Lower leg skin (tissue), 4 donors: Measurements from ENCODE around the gene KRTDAP. TPM values are rescaled to one million over a fixed set of nuclear protein-coding genes. Genes with fewer than 3 reads are reported as not detected.

Experiments used
- DNase-seq, 2 donors: peaks; one replicate each; pipeline ENCODE4 v3.0.0-alpha.2; 2019; ENCODE audit warnings: low spot score in 2 of 2
- H3K4me3 ChIP-seq: fragments of 200-600 bp; sonication (generic); 2 replicates; pipeline ENCODE4 v1.5.1; 2017; ENCODE audit warnings: mild to moderate bottlenecking, low read depth; ENCODE audit not compliant: poor library complexity, severe bottlenecking
- POLR2A ChIP-seq, 2 donors: fragments of 450-650 bp; IDR thresholded peaks; one replicate each; pipeline ENCODE4 v1.6.1; 2016 to 2017; ENCODE audit warnings: antibody characterized with exemption in 2 of 2, mild to moderate bottlenecking in 1 of 2, moderate library complexity in 1 of 2
- WGBS, 2 donors: methylation state at CpG; one replicate each; pipeline ENCODE4 v1.1.5; 2018; 5-methylcytosine and 5-hydroxymethylcytosine counted together
- intact Hi-C: fragments of 100-400 bp; cut with DNase I; formaldehyde crosslinking; loops from one replicate; pipeline ENCODE4 v1.15.0; 2023; ENCODE audit warnings: low total_unique reads
- total RNA-seq, 4 donors: library from RNA; depleted of rRNA; stranded (reverse); fragments of >200 nt; gene quantifications; one replicate each; pipeline ENCODE4 v1.1.0, GENCODE V29; 2016
- TF ChIP-seq, protein P1 (sequence below), 3 donors: fragments of 450-650 bp; IDR thresholded peaks; one replicate each; pipeline ENCODE4 v1.5.1; 2016; ENCODE audit warnings: antibody characterized with exemption in 3 of 3, mild to moderate bottlenecking in 3 of 3, moderate library complexity in 2 of 3

Gene KRTDAP
- total RNA-seq, 4 donors from 2014 or later = 10,097 to 21,423 (median 15,501) TPM

DNA sequence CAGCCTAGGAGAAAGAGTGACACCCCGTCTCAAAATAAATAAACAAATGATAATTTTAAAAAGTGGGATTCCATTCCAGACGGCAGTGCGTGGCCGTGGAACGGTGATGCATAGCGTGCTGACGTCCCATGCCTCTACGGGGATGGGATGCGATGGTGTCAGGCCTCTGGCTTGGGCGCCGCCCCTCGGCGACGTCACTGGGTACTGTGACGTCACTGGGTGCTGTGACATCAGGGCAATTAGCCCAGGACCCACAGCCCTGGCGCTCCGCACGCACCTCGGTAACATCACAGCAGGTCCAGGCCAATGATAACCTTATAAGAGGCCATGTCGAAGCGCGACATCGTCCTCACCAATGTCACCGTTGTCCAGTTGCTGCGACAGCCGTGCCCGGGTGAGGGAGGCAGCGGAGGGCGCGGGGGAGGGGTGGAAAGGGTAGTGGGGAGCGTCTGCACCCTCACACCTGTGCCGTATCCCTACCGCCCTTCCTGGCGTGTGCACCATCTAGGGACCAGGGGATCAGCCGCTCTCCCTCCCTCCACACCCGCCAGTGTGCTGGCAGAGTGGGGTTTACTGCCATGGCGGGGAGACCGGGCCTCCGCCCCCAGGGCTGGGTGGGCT lies 43.0 kb upstream of the KRTDAP start, which contains the start of gene GAPDHS:
TSS of gene GAPDHS (plus strand) at position 256 of the 621 bp plus-strand sequence. CDS start at position 328, 72 bp downstream.
- TF ChIP-seq POLR2A (IDR thresholded peaks at IDR 0.05) = no peak
- TF ChIP-seq, protein P1, sequence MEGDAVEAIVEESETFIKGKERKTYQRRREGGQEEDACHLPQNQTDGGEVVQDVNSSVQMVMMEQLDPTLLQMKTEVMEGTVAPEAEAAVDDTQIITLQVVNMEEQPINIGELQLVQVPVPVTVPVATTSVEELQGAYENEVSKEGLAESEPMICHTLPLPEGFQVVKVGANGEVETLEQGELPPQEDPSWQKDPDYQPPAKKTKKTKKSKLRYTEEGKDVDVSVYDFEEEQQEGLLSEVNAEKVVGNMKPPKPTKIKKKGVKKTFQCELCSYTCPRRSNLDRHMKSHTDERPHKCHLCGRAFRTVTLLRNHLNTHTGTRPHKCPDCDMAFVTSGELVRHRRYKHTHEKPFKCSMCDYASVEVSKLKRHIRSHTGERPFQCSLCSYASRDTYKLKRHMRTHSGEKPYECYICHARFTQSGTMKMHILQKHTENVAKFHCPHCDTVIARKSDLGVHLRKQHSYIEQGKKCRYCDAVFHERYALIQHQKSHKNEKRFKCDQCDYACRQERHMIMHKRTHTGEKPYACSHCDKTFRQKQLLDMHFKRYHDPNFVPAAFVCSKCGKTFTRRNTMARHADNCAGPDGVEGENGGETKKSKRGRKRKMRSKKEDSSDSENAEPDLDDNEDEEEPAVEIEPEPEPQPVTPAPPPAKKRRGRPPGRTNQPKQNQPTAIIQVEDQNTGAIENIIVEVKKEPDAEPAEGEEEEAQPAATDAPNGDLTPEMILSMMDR (IDR thresholded peaks at IDR 0.05) = no peak
- H3K4me3 ChIP-seq = no peak within 1 kb of the TSS
- 38 to 50% methylated on average over 34 to 39 of the region's 39 CpGs for WGBS, 2 donors
- DNase-seq = no peak
- intact Hi-C loops = no loop called here

DNA sequence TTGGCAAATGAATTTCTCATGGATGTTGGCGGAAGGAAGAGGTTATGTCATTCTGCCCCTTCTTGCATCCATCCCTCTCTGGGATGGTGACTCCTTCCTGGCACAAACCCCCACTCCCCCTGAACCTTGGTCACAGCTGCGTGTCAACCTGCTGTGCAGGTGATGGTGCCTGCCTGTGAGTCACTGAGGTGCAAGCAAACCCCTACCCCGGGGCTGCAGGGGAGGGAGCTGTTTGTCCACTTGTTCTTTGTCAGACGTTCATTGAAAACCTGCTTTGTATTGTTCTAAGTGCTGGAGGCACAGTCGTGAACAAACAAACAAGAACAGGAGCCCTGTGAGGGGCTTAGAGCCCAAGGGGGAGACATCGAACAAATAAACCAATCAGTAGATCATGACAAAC lies 41.0 kb upstream of the KRTDAP start:
- WGBS, 2 donors = 37 to 44% methylated on average over 6 of the region's 6 CpGs
- no peak overlapping the region for H3K4me3 ChIP-seq
- intact Hi-C loops = no loop called here
- no peak for DNase-seq
- TF ChIP-seq, protein P1 (IDR thresholded peaks at IDR 0.05) = no peak
- no peak for TF ChIP-seq POLR2A (IDR thresholded peaks at IDR 0.05)

DNA sequence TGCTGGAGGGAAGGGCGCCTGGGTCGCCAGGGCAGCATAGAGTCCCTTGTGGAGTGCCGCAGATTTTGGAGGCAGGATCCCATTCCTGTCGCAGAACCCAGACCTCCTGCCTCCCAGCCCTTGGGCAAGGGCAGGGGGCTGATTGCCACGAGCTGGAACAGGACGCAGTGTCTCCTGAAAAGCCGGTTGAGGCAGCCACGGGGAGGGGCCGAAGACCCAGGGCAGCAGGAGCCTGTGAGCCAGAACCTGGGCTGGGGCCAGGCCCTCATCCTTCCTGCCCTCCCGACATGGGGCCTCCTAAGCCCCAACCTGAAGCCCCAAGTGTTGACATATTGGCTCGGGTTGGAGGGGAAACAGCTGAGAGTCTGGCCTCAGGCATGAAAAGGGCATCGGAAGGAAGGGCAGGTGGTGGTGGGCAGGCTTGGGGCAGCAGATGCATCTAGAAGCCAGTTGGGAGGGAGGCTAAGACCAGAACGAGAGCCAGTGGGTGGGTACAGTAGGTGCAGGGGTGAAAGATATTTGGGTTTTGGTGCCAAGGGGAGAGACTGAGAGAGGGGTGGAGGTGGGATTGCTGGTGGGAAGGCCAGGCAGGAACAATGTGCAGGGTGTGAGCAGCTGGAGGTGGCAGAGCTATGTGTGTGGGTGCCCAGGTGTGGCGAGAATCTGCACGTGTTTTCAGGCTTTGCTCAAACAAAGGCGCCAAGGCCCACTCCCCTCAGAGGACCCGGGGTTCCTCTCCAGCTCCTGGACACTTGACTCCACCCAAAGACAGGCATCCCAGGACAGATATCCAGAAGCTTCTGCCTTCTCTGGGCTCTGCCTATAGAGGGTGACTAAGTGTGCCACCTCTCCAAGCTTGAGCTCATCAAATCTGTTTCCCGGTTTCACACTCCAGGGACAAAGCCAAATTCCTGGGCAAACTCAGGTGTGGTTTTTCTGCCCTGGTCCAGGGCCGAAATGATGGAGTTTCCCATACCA lies 39.3 kb upstream of the KRTDAP start:
- DNase-seq = no peak
- H3K4me3 ChIP-seq = no peak overlapping the region
- 33 to 40% methylated on average over 18 to 19 of the region's 19 CpGs for WGBS, 2 donors
- intact Hi-C loops = no loop called here
- TF ChIP-seq, protein P1 (IDR thresholded peaks at IDR 0.05) = no peak
- TF ChIP-seq POLR2A (IDR thresholded peaks at IDR 0.05) = no peak

DNA sequence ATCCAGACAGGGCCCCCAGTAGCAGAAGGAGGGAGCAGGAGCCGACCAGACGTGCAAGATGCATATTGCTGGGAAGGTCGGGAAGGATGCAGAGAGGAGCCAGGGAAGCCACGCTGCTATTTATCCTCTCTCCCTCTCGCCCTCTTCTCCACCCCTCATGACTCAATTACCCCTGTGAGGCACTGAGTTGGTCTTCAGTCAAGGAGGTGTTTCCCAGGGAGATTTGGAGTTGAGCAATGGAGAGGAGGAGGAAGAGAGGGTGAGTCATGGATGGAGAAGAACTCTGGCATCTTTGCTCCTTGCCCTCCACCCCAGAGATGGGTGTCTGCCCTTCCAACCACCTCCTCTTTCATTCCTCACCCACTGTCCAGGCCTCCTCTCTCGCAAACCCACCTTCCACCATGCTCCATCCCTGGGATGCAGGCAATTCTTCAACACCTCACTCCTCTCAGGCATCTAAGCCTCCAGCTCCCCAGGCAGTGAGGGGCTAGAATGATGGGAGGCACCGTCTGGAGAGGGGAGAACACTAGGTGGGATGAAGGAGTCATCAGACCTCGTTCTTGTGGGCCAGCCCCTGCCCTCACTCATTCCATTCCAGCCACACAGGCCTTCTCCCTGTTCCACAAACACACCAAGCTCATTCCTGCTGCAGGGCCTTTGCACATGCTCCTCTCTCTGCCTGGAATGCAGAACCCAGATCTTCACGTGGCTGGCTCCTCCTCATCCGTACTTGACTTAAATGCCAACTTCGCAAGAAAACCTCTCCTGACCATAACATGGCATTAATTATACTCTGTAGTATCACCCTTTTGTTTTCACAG lies 38.2 kb upstream of the KRTDAP start, which contains the start of gene SBSN:
TSS of gene SBSN (minus strand) at position 94 of the 821 bp plus-strand sequence. CDS start at position 64, 30 bp downstream.
- H3K4me3 ChIP-seq = no peak within 1 kb of the TSS
- intact Hi-C loops = no loop called here
- no peak for DNase-seq
- 62 to 76% methylated on average over 10 to 11 of the region's 11 CpGs for WGBS, 2 donors
- TF ChIP-seq POLR2A (IDR thresholded peaks at IDR 0.05) = no peak
- TF ChIP-seq, protein P1 (IDR thresholded peaks at IDR 0.05) = no peak

DNA sequence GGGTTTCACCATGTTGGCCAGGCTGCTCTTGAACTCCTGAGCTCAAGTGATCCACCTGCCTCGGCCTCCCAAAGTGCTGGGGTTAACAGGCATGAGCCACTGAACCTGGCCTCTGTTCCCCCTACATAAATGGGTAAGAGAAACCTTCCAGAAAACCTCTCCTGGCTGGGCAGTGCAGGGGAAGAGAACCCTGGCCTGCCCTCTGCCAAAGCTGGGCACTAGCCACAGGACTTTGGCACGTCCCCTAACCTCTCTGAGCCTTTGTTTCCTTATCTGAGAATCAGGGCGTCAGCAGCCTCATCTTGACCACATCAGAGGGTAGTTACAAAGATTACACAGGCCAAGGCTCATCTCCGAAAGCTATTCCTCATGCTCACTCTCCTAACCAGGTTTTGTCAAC lies 35.6 kb upstream of the KRTDAP start:
- intact Hi-C loops = no loop called here
- no peak for TF ChIP-seq POLR2A (IDR thresholded peaks at IDR 0.05)
- TF ChIP-seq, protein P1 (IDR thresholded peaks at IDR 0.05) = no peak
- DNase-seq = no peak
- 78 to 89% methylated on average over 4 of the region's 4 CpGs for WGBS, 2 donors
- no peak overlapping the region for H3K4me3 ChIP-seq
